D721Med (cell line): ENCODE results near the gene ADGRB3.

Experiments used
- DNase-seq: peaks from one replicate; pipeline ENCODE4 v3.0.0; 2011; ENCODE audit warnings: low spot score; ENCODE audit not compliant: insufficient read length
- FAIRE-seq: peaks from 2 replicates; lab custom pipeline; 2011; peaks lifted over from hg19 to GRCh38; lab: Jason Lieb, UNC
- TF ChIP-seq, protein P1 (sequence below): IDR thresholded peaks from 2 replicates; pipeline ENCODE4 v1.5.1; 2012; ENCODE audit warnings: mild to moderate bottlenecking, control low read depth; ENCODE audit not compliant: insufficient read depth; ENCODE audit errors: missing control alignments

ADGRB3 gene

GRCh38 chr6:68732423-68732822 is 97.3 kb downstream of the ADGRB3 start:
- FAIRE-seq (no peak), DNase-seq (no peak)
- TF ChIP-seq, protein P1, sequence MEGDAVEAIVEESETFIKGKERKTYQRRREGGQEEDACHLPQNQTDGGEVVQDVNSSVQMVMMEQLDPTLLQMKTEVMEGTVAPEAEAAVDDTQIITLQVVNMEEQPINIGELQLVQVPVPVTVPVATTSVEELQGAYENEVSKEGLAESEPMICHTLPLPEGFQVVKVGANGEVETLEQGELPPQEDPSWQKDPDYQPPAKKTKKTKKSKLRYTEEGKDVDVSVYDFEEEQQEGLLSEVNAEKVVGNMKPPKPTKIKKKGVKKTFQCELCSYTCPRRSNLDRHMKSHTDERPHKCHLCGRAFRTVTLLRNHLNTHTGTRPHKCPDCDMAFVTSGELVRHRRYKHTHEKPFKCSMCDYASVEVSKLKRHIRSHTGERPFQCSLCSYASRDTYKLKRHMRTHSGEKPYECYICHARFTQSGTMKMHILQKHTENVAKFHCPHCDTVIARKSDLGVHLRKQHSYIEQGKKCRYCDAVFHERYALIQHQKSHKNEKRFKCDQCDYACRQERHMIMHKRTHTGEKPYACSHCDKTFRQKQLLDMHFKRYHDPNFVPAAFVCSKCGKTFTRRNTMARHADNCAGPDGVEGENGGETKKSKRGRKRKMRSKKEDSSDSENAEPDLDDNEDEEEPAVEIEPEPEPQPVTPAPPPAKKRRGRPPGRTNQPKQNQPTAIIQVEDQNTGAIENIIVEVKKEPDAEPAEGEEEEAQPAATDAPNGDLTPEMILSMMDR = no peak

DNA sequence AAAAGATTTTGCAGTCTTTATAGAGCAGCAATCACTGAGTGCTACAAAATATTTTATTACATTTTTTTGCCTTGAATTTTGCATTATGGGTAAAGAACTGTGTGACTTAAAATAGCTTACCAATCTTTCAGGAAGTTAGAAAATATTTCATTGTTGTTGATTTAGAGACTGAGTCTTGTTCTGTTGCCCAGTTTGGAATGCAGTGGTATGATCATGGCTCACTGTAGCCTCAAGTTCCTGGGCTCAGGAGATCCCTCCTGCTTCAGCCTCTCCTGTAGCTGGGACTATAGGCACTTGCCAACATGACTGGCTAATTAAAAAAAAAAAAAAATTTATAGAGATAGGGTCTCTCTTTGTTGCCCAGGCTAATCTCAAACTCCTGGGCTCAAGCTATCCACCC is 100.8 kb downstream of the ADGRB3 start:
- TF ChIP-seq, protein P1 = no peak
- no peak for FAIRE-seq
- no peak for DNase-seq

DNA sequence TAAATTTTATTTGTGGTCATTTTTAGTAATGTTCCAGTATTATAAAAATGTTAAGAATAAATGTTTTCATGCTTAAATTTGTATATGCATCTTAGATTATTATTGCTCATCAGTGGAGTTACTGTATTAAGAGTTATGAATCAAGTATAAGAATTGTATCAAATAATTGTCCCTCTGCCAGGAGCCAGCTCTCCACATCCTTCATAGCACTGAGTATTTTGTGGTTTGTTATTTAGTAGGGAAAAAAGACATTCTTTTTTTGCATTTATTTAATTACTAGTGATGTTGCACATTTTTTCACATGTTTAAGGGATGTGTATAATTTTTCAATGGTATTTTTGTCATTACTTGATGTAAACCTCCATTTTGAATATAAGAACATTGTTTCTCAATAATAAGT is 102.0 kb downstream of the ADGRB3 start:
- DNase-seq = no peak
- TF ChIP-seq, protein P1 = no peak
- FAIRE-seq = no peak

GRCh38 chr6:68738039-68738438 is 103.0 kb downstream of the ADGRB3 start:
- TF ChIP-seq, protein P1 = no peak
- FAIRE-seq (no peak), DNase-seq (no peak)

GRCh38 chr6:68740828-68741500 is 105.9 kb downstream of the ADGRB3 start:
- no peak for FAIRE-seq
- no peak for DNase-seq
- TF ChIP-seq, protein P1 = no peak

DNA sequence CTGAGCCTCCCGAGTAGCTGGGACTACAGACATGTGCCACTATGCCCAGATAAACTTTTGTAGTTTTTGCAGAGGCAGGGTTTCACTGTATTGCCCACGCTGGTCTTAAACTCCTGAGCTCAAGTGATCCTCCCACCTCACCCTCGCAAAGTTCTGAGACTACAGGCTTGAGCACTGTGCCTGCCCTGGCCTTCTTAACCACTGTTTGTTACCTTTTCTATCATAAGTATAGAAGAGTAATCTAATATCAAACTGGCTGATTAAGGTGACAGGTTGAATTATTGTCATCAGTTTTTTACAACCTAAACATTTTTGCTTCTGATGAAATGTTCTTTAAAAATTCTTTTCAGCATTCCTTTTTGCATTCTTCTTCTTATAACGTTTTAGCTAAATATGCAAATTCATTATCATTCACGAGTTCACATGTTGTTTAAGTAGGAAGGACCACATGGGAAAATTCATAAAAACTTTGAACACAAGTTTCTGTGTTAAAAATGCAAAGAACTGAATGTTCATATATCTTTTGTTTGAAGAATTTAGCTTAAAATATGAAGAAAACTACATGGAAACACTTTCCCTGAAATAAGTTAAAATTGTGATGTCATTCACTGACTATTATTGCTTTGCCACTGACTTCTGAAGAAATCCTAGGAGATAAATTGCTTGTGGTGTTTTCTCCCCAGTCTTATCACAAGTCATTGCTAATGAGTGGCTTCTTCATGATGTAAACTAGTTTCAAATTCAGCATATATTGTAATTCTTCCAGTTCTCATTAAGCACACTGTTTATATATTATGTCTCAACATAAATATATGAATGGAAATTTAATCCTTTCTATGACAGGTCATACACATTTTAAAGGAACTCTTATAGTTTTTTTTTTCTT is 106.7 kb downstream of the ADGRB3 start:
- no peak for FAIRE-seq
- no peak for DNase-seq
- TF ChIP-seq, protein P1 = no peak
